PC-9 (cell line): ENCODE results near the gene UCN2. TPM values are rescaled to one million over a fixed set of nuclear protein-coding genes. Genes with fewer than 3 reads are reported as not detected.

Experiments
- BruUV-seq: library from RNA; stranded (reverse); fragments of 400-500 nt; replicated peaks from 2 replicates; lab custom pipeline; 2021; lab: Mats Ljungman, UMichigan
- CTCF ChIA-PET: fragments of 300-600 bp; sonication (Branson Sonifier 250); formaldehyde crosslinking; loops from one replicate; lab custom pipeline; 2022; ENCODE audit warnings: antibody characterized with exemption; lab: Charles Lee
- POLR2A ChIA-PET: fragments of 300-600 bp; sonication (Branson Sonifier 250); formaldehyde crosslinking; loops from one replicate; lab custom pipeline; 2022; ENCODE audit warnings: antibody characterized with exemption; ENCODE audit not compliant: unreplicated experiment; lab: Charles Lee
- DNase-seq, 2 experiments: peaks; one replicate each; pipeline versions ENCODE4 v3.0.0 to v3.0.0-alpha.2; 2015 to 2022; ENCODE audit warnings: mixed read lengths in 1 of 2
- H2AFZ ChIP-seq: fragments of 200-600 bp; sonication (generic); 2 replicates; pipeline ENCODE4 v1.8.1; 2017; ENCODE audit warnings: antibody characterized with exemption
- H3F3A ChIP-seq: fragments of 200-600 bp; sonication (generic); 2 replicates; pipeline ENCODE4 v1.8.1; 2017; ENCODE audit warnings: antibody characterized with exemption, mild to moderate bottlenecking, low read depth; ENCODE audit not compliant: insufficient read depth
- H3K27ac ChIP-seq: fragments of 200-600 bp; sonication (generic); 2 replicates; pipeline ENCODE4 v1.6.1; 2016; ENCODE audit warnings: mixed run types
- H3K27me3 ChIP-seq: fragments of 200-600 bp; sonication (generic); 2 replicates; pipeline ENCODE4 v1.6.1; 2016; ENCODE audit warnings: low read depth, mixed run types; ENCODE audit not compliant: insufficient read depth
- H3K36me3 ChIP-seq: fragments of 200-600 bp; sonication (generic); 2 replicates; pipeline ENCODE4 v1.6.1; 2016; ENCODE audit warnings: low read depth, mixed run types
- H3K4me1 ChIP-seq: fragments of 200-600 bp; sonication (generic); replicated peaks from 2 replicates; pipeline ENCODE4 v1.6.1; 2016; ENCODE audit warnings: mixed run types; ENCODE audit not compliant: insufficient read depth
- H3K4me2 ChIP-seq: fragments of 200-600 bp; sonication (generic); 2 replicates; pipeline ENCODE4 v1.6.1; 2017; ENCODE audit warnings: mixed run types
- H3K4me3 ChIP-seq: fragments of 200-600 bp; sonication (generic); 2 replicates; pipeline ENCODE4 v1.6.1; 2016; ENCODE audit warnings: mixed run types
- H3K79me2 ChIP-seq: fragments of 200-600 bp; sonication (generic); 2 replicates; pipeline ENCODE4 v1.6.1; 2017; ENCODE audit warnings: low read depth, mixed run types
- H3K9me2 ChIP-seq: fragments of 200-600 bp; sonication (generic); 2 replicates; pipeline ENCODE4 v1.8.1; 2017; ENCODE audit warnings: mild to moderate bottlenecking; ENCODE audit not compliant: insufficient read depth
- H3K9me3 ChIP-seq: fragments of 200-600 bp; sonication (generic); 2 replicates; pipeline ENCODE4 v1.8.1; 2016; ENCODE audit warnings: low read depth; ENCODE audit not compliant: insufficient read depth
- H4K20me1 ChIP-seq: fragments of 200-600 bp; sonication (generic); 2 replicates; pipeline ENCODE4 v1.8.1; 2017; ENCODE audit not compliant: insufficient read depth
- CTCF ChIP-seq: fragments of 200-600 bp; sonication (generic); conservative IDR thresholded peaks from 2 replicates; pipeline ENCODE4 v1.6.1; 2017; ENCODE audit warnings: mixed run types, antibody characterized with exemption, mild to moderate bottlenecking, moderate library complexity
- EZH2 ChIP-seq: fragments of 200-600 bp; sonication (generic); IDR thresholded peaks from 2 replicates; pipeline ENCODE4 v1.8.0; 2017; ENCODE audit warnings: antibody characterized with exemption, low read depth
- intact Hi-C: fragments of 100-400 bp; cut with micrococcal nuclease; formaldehyde crosslinking; loops from one replicate; pipeline ENCODE4 v1.10.0; 2022; ENCODE audit not compliant: unreplicated experiment
- total RNA-seq: library from RNA; stranded (reverse); gene quantifications from 2 replicates; pipeline ENCODE4 v1.2.3, GENCODE V29; 2021

The UCN2 gene
- total RNA-seq, 1 experiment from 2014 or later, result 2.8 TPM

GRCh38 chr3:48585411-48585810 is 21.8 kb upstream of the UCN2 start:
- Histone ChIP-seq H3F3A (no peaks in the 10 kb centered on the region), H3K9me3 (no peaks in the 10 kb centered on the region), H3K27ac (no peak overlapping the region), H3K27me3 (no peaks in the 10 kb centered on the region), H3K4me3 (no peak overlapping the region), H3K4me1 (no peaks in the 10 kb centered on the region), H3K79me2 (no peaks in the 10 kb centered on the region), H3K4me2 (no peak overlapping the region), H2AFZ (no peak overlapping the region), H3K36me3 (no peaks in the 10 kb centered on the region), H4K20me1 (no peaks in the 10 kb centered on the region), H3K9me2 (no peaks in the 10 kb centered on the region)
- ChIA-PET CTCF (no interaction called here), POLR2A (no interaction called here)
- no peak for DNase-seq
- BruUV-seq, result no TSS peak
- intact Hi-C loops, result no loop called here
- TF ChIP-seq CTCF, result no peak
- no peak for TF ChIP-seq EZH2

DNA sequence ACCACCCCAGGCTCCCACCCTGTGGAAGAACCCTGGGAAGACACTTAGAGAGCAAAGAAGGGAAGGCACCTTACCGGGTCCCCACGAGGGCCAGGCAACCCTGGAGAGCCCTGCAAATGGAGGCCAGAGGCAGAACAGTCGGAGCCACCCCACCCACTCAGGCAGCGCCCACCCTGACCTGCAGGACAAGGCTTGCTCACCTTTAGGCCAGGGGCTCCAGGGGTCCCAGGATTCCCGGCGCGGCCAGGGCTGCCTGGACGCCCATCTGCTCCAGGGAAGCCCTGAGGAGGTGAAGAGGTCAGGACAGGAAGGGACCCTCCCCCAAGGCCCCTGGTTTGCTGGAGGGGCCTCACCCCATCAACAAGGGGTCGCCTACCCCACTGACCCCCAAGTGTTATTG is 21.3 kb upstream of the UCN2 start:
- Histone ChIP-seq H3K4me2 (no peak overlapping the region), H3K4me1 (no peaks in the 10 kb centered on the region), H3K4me3 (no peak overlapping the region), H3K36me3 (no peaks in the 10 kb centered on the region), H3K27ac (no peak overlapping the region), H3K9me2 (no peaks in the 10 kb centered on the region), H3K27me3 (no peaks in the 10 kb centered on the region), H2AFZ (no peak overlapping the region), H3F3A (no peaks in the 10 kb centered on the region), H3K9me3 (no peaks in the 10 kb centered on the region), H3K79me2 (no peaks in the 10 kb centered on the region), H4K20me1 (no peaks in the 10 kb centered on the region)
- POLR2A ChIA-PET, result no interaction called here
- no peak for TF ChIP-seq CTCF
- no peak for TF ChIP-seq EZH2
- BruUV-seq, result no TSS peak
- DNase-seq, result no peak
- CTCF ChIA-PET, result no interaction called here
- intact Hi-C loops, result no loop called here

- Histone ChIP-seq H3K27me3 (no peaks in the 10 kb centered on the region), H3K9me2 (no peaks in the 10 kb centered on the region), H2AFZ (no peak overlapping the region), H3K27ac (no peak overlapping the region), H4K20me1 (no peaks in the 10 kb centered on the region), H3K4me1 (no peaks in the 10 kb centered on the region), H3K9me3 (no peaks in the 10 kb centered on the region), H3K36me3 (no peaks in the 10 kb centered on the region), H3K4me2 (no peak overlapping the region), H3F3A (no peaks in the 10 kb centered on the region), H3K4me3 (no peak overlapping the region), H3K79me2 (no peaks in the 10 kb centered on the region)
- no TSS peak for BruUV-seq
- intact Hi-C loops, result no loop called here
- TF ChIP-seq CTCF (no peak), EZH2 (no peak)
- DNase-seq, result no peak
- ChIA-PET POLR2A (no interaction called here), CTCF (no interaction called here)
Observed at GRCh38 chr3:48581621-48582481, 18.3 kb upstream of the UCN2 start.
